OCI-M2 (cell line): ENCODE measurements around the gene MACROD1.
"Not testable (repeated sequence)": the region's sequence is repeated elsewhere in the genome, so short reads cannot be mapped to it uniquely, and the experiment has no call there.

Experiments
- DNase-seq: peaks from one replicate; lab custom pipeline; 2025; ENCODE audit not compliant: unreplicated experiment; lab: John Stamatoyannopoulos, UW

Gene MACROD1

DNA sequence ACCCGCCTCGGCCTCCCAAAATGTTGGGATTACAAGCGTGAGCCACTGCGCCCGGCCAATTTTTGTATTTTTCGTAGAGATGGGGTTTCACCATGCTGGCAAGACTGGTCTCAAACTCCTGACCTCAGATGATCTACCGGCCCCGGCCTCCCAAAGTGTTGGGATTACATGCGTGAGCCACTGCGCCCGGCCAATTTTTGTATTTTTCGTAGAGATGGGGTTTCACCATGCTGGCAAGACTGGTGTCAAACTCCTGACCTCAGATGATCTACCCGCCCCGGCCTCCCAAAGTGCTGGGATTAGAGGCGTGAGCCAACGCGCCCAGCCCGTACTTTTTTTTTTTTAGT lies 192.0 kb downstream of the MACROD1 start:
- not testable (repeated sequence) for DNase-seq

DNA sequence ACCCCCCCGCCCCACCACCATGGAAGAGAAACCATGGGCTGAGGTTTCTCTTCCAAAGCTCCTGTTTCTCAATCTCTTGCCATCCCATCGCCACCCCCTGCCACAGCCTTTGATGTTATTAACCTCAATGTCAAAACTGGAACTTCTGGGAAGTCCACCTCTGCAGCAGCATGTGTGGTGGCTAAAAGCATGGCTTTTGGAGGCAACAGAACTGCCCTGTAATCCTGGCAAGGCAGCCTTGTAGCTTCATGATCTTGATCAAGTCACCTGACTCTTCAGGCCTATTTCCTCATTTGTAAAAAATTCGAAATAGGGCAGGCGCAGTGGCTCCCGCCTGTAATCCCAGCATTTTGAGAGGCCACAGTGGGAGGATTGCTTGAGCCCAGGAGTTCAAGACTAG lies 195.0 kb downstream of the MACROD1 start:
- DNase-seq: no peak

DNA sequence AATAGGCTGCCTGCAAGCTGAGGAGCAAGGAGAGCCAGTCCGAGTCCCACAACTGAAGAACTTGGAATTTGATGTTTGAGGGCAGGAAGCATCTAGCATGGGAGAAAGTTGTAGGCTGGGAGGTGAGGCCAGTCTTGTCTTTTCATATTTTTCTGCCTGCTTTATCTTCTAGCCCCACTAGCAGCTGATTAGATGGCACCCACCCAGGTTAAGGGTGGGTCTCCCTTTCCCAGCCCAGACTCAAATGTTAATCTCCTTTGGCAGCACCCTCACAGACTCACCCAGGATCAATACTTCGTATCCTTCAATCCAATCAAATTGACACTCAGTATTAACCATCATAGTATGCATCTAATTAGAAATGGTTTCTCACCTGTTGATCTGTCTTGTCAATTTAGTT lies 196.5 kb downstream of the MACROD1 start:
- no peak for DNase-seq

DNA sequence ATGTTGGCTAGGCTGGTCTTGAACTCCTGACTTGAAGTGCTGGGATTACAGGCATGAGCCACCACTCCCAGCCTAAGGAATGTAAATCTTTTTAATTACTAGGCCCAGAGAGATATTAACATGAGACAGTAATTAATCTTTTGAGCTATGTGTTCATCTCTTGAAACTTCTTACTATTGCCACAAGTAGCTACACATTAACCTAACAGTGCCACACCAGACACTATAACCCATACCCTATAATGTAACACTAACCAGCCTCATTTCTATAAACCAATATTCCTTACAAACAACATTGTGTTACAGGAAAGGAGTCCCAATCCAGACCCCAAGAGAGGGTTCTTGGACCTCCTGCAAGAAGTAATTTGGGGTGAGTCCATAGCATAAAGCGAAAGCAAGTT lies 199.5 kb downstream of the MACROD1 start:
- no peak for DNase-seq

DNA sequence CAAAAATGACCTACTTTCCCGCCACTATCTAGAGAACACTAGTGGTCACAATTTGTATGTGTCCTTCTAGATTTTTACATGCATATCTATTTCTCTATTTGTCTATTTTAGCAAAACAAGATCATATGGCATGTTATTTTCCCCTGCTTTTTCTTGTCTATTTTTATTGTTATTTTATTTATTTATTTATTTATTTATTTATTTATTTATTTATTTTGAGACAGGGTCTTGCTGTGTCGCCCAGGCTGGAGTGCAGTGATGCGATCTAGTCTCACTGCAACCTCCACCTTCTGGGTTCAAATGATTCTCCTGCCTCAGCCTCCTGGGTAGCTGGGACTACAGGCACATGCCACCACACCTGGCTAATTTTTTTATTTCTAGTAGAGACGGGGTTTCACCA lies 202.0 kb downstream of the MACROD1 start:
- not testable (repeated sequence) for DNase-seq

DNA sequence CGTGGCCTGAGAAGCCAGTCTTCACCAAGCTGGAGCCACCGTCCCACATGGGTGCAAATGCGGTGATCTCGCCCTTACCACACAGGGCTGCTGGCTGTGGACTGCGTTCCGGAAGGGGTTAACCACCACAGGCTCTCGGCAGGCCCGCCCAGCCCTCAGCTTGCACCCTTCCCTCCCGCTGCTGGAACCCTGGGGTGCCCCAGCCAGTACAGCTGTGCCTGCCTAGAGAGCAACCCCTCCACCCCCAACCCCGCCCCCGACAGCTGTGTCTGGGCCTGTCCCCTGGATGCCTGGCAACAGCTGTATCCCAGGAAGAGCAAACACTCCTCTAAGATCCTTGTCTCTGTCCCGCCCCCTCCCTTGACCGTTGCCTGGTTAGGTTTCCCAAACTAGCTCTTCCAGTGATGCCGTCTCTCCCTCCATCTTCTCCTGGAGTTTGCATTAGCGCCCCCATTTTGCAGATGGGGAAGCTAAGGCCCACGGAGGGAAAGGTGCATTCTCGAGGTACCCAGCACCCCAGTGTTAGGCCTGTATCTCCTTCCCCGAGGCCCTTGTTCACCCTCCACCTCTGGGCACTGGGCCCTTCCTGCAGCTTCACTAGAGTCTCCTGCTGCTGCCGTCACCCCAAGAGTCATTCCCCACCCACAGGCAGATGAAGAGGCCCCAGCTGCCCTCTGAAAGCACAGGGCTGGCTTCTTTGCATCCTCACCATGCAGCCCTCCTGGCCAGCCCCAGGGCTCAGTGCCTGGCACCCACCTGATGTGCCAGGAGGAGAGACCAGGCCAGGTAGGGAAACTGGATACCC lies 204.1 kb downstream of the MACROD1 start:
- no peak for DNase-seq

DNA sequence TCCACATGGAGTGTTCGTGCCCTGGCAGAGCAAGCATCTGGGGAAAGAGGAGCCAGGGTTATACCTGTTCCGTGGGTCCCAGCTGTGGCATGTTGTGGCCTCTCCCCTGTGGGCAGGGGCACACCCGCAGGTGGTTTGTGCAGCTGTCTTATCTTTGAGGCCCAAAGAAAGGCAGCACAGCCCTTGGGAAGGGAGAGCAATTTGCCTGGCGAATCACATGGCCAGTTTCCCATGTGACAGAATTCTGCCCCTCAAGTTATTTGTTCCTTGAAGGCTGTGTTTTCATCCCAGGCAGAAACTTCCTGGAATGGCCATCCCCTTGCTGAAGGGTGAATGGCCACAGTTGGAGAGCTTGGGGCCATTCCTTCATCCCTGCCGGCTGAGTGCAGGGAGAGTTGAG lies 207.9 kb downstream of the MACROD1 start:
- DNase-seq: no peak

DNA sequence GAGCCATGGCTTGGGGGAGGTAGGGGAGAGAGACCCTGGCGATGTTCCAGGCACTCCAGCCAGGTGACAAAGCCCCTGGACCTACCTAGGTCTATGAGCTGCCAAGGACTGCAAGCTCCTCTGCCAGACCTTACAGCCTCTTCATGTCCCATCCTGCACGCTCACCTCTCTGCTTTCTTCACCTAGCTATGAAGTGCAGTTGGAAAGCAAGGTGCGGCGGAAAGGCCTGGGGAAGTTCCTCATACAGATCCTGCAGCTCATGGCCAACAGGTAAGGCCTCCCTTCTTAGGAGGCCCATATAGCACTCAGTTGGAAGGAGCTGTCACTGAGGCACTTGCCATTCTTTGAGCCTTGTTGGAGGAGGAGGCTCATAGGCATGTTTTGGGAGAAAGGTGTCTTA lies 213.3 kb downstream of the MACROD1 start:
- DNase-seq: no peak

DNA sequence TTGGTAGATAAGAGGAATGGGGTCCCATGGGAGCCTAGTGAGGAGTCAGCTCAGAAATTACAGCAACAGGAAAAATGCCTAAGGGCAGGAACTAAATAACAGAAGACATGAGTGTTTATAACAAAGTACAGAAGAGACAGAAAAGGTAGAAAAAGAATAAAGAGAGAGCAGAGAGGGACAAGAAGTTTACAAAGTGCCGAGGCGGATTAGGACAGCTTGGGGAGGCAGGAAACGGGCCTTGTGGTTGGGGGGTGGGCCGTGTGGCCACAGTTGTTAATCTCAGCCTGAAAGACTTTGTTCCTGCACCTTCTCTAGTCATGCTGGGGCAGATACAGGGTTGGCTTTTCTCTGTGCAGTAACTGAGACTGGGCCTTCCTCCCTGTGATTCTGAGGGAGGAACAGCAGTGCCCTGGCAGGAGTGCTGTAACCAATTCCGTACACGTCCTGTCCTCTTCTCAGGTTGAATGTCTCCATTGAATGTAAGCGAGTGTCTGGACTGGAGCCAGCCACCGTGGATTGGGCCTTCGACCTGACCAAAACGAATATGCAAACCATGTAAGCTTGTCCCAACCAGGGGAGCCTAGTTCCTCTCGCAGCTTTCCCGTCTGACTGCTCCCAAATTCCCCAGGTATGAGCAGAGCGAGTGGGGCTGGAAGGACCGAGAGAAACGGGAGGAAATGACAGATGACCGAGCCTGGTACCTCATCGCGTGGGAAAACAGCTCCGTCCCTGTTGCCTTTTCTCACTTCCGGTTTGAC lies 214.0 kb downstream of the MACROD1 start:
- no peak for DNase-seq
